SK-N-SH treated with all-trans-retinoic acid at 6 μM for 48 hours (cell line): ENCODE measurements around the gene CSRNP3.
A peak's percentile ranks its signal among the peaks of the same experiment; 100 is the strongest.

Experiments
- ATAC-seq: fragments of 200-7000 bp; cut with Tn5 transposase; 3 replicates; pipeline ENCODE4 v1.9.1; 2020; ENCODE audit warnings: mild to moderate bottlenecking, moderate library complexity
- ARNTL ChIP-seq: fragments of 450-650 bp; formaldehyde crosslinking; IDR thresholded peaks from 2 replicates; pipeline ENCODE4 v1.5.0; 2020; ENCODE audit warnings: low read depth, mild to moderate bottlenecking, moderate library complexity, borderline replicate concordance
- BACH2 ChIP-seq: fragments of 250-450 bp; sonication (Bioruptor Pico); IDR thresholded peaks from 2 replicates; pipeline ENCODE4 v1.9.0; 2021; ENCODE audit warnings: mild to moderate bottlenecking, borderline replicate concordance
- CREB5 ChIP-seq: fragments of 250-450 bp; sonication (Bioruptor Pico); IDR thresholded peaks from 2 replicates; pipeline ENCODE4 v1.5.1; 2020; ENCODE audit warnings: low read depth, mild to moderate bottlenecking, moderate library complexity
- CSDC2 ChIP-seq: fragments of 250-450 bp; sonication (Bioruptor Pico); IDR thresholded peaks from 2 replicates; pipeline ENCODE4 v1.5.0; 2020; ENCODE audit warnings: mild to moderate bottlenecking, moderate library complexity
- CSRNP3 ChIP-seq: fragments of 250-450 bp; sonication (Bioruptor Pico); IDR thresholded peaks from 2 replicates; pipeline ENCODE4 v1.5.1; 2021; ENCODE audit warnings: mild to moderate bottlenecking, moderate library complexity
- ESRRG ChIP-seq: fragments of 250-450 bp; sonication (Bioruptor Pico); IDR thresholded peaks from 2 replicates; pipeline ENCODE4 v1.6.1; 2021; ENCODE audit warnings: mild to moderate bottlenecking
- GLIS3 ChIP-seq: fragments of 250-450 bp; sonication (Bioruptor Pico); IDR thresholded peaks from 2 replicates; pipeline ENCODE4 v1.5.0; 2020; ENCODE audit warnings: mild to moderate bottlenecking, moderate library complexity
- ISL1 ChIP-seq: fragments of 250-450 bp; sonication (Bioruptor Pico); IDR thresholded peaks from 2 replicates; pipeline ENCODE4 v2.1.2; 2022; ENCODE audit warnings: mild to moderate bottlenecking, moderate library complexity
- OSR1 ChIP-seq: fragments of 250-450 bp; sonication (Bioruptor Pico); IDR thresholded peaks from 2 replicates; pipeline ENCODE4 v1.8.0; 2022; ENCODE audit warnings: moderate library complexity, mild to moderate bottlenecking, inconsistent platforms
- POU6F1 ChIP-seq: fragments of 250-450 bp; sonication (Bioruptor Pico); IDR thresholded peaks from 2 replicates; pipeline ENCODE4 v1.8.0; 2021; ENCODE audit warnings: low read depth, mild to moderate bottlenecking, moderate library complexity, borderline replicate concordance
- RARB ChIP-seq: fragments of 250-450 bp; sonication (Bioruptor Pico); IDR thresholded peaks from 2 replicates; pipeline ENCODE4 v1.8.0; 2021; ENCODE audit warnings: mild to moderate bottlenecking, moderate library complexity
- SNAI2 ChIP-seq: fragments of 250-450 bp; sonication (Bioruptor Pico); IDR thresholded peaks from 2 replicates; pipeline ENCODE4 v1.5.0; 2020; ENCODE audit warnings: mild to moderate bottlenecking, moderate library complexity
- TOX ChIP-seq: fragments of 250-450 bp; sonication (Bioruptor Pico); IDR thresholded peaks from 2 replicates; pipeline ENCODE4 v1.8.0; 2021; ENCODE audit warnings: mild to moderate bottlenecking, moderate library complexity, borderline replicate concordance
- TSHZ2 ChIP-seq: fragments of 250-450 bp; sonication (Bioruptor Pico); IDR thresholded peaks from 2 replicates; pipeline ENCODE4 v1.5.0; 2020; ENCODE audit warnings: mild to moderate bottlenecking, moderate library complexity
- ZC3H10 ChIP-seq: fragments of 250-450 bp; sonication (Bioruptor Pico); IDR thresholded peaks from 2 replicates; pipeline ENCODE4 v1.5.1; 2021; ENCODE audit warnings: mild to moderate bottlenecking, moderate library complexity
- ZFP3 ChIP-seq: fragments of 250-450 bp; sonication (Bioruptor Pico); IDR thresholded peaks from 2 replicates; pipeline ENCODE4 v1.5.0; 2020; ENCODE audit warnings: mild to moderate bottlenecking, moderate library complexity
- ZFP30 ChIP-seq: fragments of 450-650 bp; formaldehyde crosslinking; IDR thresholded peaks from 2 replicates; pipeline ENCODE4 v1.5.0; 2022; ENCODE audit warnings: mild to moderate bottlenecking, moderate library complexity
- ZNF565 ChIP-seq: fragments of 450-650 bp; formaldehyde crosslinking; conservative IDR thresholded peaks from 2 replicates; pipeline ENCODE4 v1.5.0; 2020; ENCODE audit warnings: low read depth, mild to moderate bottlenecking, moderate library complexity
- ZNF8 ChIP-seq: fragments of 450-650 bp; formaldehyde crosslinking; IDR thresholded peaks from 2 replicates; pipeline ENCODE4 v1.5.0; 2020; ENCODE audit warnings: mild to moderate bottlenecking, moderate library complexity

CSRNP3 gene

DNA sequence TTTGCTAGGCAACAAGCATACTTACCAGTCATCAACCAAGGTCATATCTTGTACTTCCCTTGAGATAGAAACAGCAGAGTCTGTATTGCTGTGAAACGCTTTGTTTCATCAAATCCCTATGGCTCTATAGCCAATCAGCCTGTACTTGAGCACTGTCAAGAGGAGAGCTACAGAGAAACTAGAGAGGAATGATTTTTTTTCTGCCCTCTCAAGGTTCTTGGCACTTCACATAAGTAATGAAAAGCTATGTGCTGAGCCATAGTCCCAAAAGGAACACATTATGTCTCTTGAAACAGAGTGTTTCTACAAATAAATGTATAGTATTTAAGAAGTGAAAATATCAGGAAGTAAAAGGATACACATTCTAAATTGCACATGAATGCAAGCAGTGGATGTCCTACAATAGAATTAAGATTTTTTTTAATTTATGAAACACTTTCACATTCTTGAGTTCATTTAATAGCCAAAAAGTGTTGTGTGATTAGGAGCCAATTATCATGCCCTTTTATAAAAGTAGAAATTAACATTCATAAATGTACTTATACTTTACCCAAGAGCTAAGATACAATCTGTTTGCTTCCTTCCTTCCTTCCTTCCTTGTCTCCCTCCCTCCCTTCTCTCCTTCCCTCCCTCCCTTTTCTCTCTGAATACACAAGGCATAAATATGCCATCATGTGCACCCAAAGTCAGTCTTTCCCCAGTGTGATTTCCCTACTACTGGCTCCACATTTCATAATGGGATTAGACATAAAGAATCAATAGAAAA is 131.8 kb downstream of the CSRNP3 start:
- no peak for ATAC-seq
- TF ChIP-seq CREB5 (CRISPR knock-in tag) (no peak), ZFP3 (CRISPR knock-in tag) (no peak), GLIS3 (CRISPR knock-in tag) (no peak), ZFP30 (CRISPR knock-in tag) (no peak), TOX (CRISPR knock-in tag) (no peak)

DNA sequence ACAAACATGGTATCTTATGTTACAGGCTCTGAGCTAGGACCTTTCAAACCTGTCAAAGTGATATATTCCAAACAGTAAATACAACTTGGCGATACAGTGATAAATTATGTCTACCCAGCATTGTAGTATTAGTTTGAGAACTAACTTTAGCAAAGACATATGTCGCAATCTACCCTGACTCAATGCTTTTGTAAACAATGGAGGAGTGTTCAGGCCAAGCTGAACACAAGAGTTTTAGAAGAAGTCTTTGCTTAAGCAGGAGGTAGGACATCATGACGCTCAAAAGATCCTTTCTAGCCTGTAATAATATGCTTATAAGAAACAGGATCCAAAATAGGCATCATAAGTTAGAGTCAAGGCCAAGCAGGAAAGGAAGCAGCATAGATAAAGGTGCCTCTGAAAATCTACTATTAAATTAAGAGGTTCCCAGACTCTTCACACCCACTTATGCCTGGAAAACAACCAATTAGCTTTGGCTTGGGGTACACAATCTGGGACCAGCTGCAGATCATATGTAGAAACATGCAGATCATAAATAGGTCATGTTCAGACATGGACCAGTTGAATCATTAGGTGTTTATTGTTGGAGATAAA is 132.5 kb downstream of the CSRNP3 start:
- TF ChIP-seq ZNF565 (CRISPR knock-in tag), result no peak
- TF ChIP-seq CREB5 (CRISPR knock-in tag), result no peak
- no peak for TF ChIP-seq ZFP3 (CRISPR knock-in tag)
- TF ChIP-seq RARB, result no peak
- no peak for TF ChIP-seq CSDC2 (CRISPR knock-in tag)
- TF ChIP-seq ARNTL, result no peak
- no peak for TF ChIP-seq TOX (CRISPR knock-in tag)
- TF ChIP-seq OSR1 (CRISPR knock-in tag), result no peak
- no peak for TF ChIP-seq TSHZ2 (CRISPR knock-in tag)
- TF ChIP-seq, all 23 proteins: peak for 0
- ATAC-seq, result no peak

DNA sequence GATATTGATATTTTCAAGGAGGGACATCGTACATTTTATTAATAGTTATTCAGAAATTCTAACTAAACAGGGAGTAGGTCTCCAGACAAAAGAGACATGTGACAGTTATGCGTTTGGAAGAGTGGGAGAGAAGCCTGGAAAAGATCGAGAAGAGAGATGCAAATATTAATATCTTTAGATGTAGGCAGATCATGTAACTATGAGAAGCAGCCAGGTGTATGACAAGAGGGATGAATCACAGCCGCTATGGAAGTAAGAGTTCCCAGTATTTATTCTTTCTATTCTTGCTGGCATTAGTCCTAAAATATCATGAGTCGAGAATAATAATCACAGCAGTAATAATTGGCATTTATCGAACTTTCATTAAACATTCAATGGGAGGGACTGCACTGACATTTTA is 140.2 kb downstream of the CSRNP3 start:
- TF ChIP-seq ZNF8 (CRISPR knock-in tag) (no peak), ZFP30 (CRISPR knock-in tag) (no peak), GLIS3 (CRISPR knock-in tag) (no peak), RARB (no peak), ESRRG (CRISPR knock-in tag) (no peak), CSRNP3 (CRISPR knock-in tag) (no peak), POU6F1 (CRISPR knock-in tag) (no peak), ARNTL (no peak), ZNF565 (CRISPR knock-in tag) (no peak), BACH2 (no peak), ISL1 (CRISPR knock-in tag) (no peak)
- ATAC-seq, result no peak

DNA sequence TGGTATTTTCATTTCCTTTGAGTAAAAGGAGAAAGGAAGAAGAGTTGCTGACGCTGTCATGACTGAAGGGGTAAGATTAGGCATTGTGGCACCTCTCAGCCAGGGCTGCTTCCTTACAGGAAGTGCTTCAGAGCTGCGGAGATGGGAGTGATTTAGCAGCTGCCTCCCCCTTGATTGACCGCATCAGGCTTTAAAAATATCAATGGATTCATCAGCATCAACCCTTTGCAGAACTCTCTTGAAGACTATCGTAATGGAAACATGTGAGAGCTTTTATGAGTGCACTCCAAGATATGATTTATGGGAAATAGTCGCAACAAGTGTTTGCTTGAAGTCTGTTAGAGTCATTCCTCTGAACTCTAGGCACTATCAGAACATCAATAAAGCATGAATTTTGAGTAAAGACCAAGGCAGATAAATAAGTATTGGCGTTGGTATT is 141.1 kb downstream of the CSRNP3 start:
- TF ChIP-seq ZC3H10 (CRISPR knock-in tag) (no peak), OSR1 (CRISPR knock-in tag) (no peak), POU6F1 (CRISPR knock-in tag) (no peak), ZFP3 (CRISPR knock-in tag) (0 out of 2 replicates have a peak, but pooled peaks have one; percentile 12), ISL1 (CRISPR knock-in tag) (peak; percentile 86), TSHZ2 (CRISPR knock-in tag) (no peak), ZFP30 (CRISPR knock-in tag) (no peak), SNAI2 (CRISPR knock-in tag) (no peak)
- no peak for ATAC-seq
